Measurements from ENCODE around the gene PRMT5.

PRMT5 gene

DNA sequence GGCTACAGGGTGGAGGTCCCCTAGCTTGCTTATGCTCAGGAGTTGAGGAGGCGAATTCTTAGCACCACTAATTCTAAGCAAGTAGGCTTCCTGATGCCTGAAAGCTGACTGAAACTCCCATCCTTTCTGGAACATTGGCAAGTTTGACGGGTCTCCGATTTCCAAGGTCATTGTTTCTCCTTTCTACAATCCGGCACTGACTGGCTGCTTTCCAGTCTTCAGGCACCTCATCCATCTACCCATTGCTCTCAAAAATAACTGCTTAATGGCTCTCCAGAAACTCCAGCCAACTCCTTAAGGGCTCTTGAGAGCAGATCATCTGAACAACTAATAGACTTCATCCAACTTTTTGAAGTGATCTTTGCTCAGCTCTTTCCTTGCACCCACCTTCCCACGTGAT, 32.8 kb downstream of the PRMT5 start:
- DNase-seq, result no peak

DNA sequence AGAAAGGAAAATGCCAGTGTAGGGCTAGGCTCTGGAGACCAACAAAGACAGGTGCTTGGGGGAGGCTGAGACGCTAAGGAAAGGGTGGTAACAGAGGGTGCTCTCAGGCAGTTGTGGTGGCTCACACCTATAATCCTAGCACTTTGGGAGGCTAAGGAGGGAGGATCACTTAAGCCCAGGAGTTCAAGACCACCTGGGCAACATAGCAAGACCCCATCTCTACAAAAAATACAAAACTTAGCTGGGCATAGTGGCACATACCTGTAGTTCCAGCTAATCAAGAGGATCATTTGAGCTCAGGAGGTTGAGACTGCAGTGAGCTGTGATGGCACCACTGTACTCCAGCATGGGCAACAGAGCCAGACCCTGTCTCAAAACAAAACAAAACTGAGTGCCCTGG, 33.8 kb downstream of the PRMT5 start:
- DNase-seq, result no peak

DNA sequence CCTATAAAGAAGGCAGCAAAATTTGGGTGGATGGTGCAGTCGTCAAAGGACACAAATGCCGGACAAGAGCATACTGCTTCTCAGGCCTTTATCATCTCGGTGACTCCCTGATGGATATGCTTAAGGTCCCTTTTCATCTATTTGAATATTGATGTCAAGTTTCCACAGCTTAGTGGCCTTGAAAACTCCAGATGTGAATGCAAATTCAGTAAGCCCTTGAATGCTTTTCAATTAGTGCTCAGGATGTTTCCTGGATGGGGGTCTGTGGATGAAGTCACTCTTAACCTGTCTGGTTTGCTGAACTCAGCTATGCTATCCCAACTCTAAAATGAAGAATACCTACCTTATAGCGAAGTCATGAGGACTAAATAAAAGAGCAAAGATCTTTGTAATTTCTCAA, 35.5 kb downstream of the PRMT5 start:
- DNase-seq, result no peak

DNA sequence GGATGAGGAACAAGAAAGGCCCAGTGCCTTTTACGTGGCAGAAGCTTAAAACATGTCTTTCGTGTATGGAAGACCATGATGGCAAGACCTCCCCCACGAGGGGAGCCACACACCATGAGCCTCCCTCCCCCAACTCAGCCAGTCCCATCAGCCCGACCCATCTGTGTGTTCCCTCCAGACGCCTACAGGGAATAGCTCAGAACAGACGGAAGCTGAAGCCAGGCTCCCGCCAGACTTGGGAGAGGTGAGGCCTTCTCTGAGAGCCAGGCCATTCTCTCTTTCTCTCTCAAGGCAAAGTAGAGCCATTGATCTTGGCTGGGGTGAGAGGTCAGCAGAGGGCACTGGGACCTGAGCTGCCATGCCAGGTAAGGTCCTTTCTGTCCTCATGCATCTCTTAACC, 36.7 kb downstream of the PRMT5 start:
- no peak for DNase-seq

DNA sequence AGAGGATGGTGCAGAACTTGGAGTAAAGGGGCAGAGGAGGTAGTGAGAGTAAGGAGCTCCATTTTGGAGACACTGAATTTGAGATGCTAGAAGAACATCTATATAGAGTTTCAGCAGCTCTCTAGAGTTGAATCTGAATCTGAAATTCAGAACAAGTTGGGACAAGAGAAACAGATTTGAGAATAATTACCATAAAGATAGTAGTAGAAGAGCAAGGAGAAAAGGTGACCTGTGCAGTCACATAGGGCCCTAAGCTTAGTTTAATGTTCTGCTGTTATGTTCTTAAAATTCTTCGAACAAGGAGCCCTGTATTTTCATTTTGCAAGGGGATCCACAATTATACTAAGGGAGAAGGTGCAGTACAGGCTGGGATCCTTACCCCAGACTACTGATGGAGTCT, 38.8 kb downstream of the PRMT5 start:
- DNase-seq, result no peak

DNA sequence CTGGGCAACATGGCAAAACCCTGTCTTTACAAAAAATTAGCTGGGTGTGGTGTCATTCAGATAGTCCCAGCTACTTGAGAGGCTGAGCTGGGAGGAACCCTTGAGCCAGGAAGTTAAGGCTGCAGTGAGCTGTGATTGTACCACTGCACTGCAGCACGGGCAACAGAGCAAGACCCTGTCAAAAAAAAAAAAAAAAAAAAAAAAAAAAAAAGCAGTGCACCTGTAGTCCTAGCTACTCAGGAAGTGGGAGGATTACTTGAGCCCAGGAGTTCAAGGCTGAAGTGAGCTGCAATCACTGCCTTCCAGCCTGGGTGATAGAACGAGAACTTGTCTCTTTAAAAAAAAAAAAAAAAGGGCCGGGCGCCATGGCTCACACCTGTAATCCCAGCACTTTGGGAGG, 40.5 kb downstream of the PRMT5 start:
- no peak for DNase-seq

DNA sequence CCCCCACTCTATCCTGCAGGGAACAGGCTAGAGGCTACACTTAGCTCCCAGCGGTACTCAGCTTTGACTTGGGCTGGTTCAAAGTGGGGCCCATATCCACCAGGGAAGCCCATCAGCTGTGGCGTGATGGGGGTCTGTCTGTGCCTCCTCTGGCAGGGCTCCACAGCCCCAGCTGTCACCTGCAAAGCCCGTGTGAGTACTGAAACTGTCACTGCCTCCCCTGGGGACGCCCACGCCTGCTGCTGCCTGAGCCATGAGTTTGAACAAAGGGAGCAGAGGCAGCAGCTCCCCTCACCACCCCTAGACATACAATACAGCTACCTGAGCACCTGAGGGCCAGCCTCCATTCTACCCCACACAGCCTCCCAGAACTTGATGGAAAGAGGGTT, 41.2 kb downstream of the PRMT5 start:
- peak; percentile 51 for DNase-seq

DNA sequence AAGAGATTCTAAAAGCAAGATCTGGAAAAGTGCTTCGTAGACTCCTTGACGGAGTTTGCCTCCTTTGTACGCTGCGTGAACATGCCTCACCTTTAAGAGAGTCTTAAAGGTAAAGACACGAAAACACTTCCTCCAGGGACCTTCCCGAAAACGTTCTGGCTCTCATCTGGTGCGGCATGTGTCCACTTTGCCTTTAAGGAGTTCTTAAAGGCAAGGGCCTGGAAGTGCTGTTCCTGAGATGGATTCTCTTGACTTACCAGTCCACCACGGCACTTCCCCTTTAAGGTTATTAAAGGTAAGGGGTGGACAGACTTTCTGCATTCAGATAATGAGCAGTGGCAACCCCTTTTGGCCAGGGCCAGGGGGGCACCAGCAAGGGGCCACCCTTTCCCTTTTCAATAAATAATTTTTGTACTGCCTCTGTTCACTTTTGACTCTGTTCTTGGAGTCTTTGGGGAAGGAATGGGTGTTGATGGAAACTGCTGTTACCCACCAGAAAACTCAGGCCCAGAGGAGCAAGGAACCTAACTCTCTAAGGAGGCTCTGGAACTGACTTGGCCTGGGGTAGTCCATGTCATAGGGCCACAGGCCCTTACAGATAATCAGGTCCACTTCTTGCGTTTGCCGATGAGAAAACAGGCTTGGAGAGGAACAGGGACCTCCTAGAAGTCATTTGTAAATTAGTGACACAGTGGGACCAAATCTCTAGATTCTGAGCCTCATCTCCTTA, 41.8 kb downstream of the PRMT5 start:
- DNase-seq, result peak; percentile 72

DNA sequence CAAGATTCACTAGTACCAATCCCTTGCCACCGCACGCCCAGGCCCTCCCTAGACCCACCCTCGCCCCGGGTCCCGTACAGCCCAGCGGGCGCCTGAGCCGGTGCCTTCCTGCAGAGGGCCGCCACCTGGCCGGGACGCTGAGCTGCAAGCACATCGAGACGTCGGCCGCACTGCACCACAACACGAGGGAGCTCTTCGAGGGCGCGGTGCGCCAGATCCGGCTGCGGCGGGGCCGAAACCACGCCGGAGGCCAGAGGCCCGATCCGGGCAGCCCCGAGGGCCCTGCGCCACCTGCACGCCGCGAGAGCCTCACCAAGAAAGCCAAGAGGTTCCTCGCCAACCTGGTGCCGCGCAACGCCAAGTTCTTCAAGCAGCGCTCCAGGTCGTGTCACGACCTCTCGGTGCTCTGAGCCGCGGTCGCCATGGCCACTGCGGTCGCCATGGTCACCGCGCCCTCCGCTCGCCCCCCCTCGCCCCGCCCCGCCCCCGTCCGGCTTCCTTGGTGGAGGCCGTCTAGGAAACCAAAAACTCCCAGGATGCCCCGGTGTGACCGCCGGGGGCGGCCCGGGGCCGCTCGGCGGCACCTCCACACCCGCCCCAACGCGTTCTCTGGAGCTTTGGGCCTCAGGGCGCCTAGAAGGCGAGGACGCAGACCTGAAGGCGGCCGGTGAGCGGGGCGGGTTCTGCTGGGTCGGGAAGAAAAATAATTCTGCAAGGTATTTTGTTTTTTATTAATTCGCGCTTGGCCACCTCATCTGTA, 42.5 kb downstream of the PRMT5 start:
- peak; percentile 85 for DNase-seq

DNA sequence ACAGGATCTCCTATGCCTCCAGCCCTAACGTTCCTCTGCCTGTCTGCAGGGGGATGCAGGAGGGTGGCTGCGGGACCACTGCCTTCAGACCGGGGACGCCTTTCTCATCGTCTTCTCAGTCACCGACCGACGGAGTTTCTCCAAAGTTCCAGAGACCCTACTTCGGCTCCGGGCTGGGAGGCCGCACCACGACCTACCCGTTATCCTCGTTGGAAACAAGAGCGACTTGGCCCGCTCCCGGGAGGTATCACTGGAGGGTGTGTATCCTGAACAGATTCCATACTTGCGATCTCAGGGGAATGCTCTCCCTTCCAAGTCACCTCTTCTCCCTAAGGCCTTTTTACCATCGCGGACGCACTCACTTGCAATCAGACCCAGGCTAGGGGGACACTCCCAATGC, 43.2 kb downstream of the PRMT5 start:
- no peak for DNase-seq

DNA sequence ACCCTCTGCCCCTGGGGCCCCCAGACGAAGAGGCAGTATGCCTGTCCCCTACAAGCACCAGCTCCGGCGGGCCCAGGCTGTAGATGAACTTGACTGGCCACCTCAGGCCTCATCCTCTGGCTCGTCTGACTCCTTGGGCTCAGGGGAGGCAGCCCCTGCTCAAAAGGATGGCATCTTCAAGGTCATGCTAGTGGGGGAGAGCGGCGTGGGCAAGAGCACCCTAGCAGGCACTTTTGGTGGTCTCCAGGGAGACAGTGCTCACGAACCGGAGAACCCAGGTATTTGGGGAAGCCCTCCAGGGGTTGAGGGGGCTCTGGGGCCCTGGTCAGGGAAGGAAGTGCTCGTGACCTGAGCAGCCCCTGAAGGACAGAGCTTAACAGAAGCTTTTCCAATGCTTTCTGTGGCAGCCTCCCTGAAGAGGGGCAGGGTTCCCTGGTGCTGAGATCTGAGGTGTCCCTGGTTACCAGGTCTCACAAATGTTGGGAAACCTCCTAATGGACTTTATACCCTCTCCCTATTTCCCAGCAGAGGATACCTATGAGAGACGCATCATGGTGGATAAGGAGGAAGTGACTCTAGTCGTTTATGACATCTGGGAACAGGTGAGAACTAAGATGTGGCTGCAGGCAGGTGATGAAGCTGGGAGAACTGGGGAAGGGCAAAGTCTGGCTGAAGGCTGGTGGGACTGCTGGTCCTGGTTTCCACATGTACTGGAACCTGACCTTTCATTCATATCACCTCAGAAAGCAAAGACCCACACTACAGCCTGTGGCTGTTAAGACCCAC, 44.2 kb downstream of the PRMT5 start:
- DNase-seq, result no peak

DNA sequence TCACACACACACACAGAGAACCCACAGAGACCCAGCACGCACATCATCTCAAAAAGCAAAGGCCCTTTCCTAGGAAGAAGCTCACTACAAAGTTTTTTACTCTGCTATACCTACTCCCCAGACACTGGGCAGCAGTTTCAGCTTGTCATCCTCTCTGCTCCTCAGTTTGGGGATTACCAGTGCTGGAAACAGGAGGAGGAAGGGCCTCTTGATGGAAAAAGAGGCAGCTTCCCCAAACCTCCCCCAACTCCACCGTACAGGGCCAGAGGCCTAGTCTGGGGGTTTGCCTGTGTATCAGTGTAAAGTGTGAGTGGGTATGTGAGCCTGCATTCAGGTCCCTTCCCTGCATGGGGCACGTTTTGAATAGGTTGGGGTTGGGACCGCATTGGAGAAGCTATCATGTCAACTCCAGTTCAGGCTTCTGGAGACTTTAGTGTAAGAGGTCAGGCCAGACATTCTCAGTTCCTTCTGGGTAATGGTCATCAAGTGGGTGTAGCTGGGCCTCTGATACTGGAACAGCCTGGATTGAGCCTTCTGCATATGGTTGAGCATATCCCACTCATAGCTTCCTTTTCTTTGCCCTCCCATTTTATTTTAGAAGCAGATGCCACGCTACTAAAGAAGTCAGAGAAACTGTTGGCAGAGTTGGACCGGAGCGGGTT, 45.0 kb downstream of the PRMT5 start:
- DNase-seq, result no peak

DNA sequence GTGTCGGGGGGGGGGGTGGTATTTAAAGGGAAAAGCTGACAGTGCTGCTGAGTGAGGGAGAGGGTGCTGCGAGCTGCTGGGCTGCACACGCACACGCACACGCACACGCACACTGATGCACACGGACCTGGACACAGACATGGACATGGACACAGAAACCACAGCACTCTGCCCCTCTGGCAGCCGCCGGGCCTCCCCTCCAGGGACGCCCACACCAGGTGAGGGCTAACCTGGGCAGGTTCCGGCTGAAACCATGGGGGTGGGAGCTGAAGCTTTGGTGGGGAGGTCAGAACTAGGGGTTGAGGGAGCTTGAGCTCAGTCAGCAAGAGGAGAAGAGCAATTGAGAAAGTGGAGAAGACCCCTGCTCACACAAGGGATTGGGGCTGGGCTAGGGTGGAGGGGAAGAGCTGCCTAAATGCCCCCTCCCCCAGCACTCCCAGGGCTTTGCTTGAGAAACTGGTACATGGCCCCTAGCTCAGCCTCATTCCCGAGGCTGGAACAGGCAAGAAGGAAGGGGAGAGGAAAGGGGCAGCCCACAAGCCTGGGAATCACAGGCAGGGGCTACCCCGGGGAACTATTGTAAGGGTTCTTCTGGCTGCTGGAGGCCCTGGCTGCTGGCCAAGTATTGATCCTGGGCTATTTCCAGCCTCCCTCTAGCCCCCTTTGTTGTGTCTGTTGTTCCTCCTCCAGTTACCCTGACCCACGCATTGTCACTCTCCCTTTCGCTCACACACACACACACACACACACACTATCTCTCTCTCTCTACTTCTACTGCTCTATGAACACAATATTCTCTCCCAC, 45.8 kb downstream of the PRMT5 start, which contains the start of gene REM2:
REM2 (plus strand) TSS at position 50 of the 804 bp plus-strand sequence; CDS start at position 116, 66 bp downstream.
- DNase-seq, result no peak

DNA sequence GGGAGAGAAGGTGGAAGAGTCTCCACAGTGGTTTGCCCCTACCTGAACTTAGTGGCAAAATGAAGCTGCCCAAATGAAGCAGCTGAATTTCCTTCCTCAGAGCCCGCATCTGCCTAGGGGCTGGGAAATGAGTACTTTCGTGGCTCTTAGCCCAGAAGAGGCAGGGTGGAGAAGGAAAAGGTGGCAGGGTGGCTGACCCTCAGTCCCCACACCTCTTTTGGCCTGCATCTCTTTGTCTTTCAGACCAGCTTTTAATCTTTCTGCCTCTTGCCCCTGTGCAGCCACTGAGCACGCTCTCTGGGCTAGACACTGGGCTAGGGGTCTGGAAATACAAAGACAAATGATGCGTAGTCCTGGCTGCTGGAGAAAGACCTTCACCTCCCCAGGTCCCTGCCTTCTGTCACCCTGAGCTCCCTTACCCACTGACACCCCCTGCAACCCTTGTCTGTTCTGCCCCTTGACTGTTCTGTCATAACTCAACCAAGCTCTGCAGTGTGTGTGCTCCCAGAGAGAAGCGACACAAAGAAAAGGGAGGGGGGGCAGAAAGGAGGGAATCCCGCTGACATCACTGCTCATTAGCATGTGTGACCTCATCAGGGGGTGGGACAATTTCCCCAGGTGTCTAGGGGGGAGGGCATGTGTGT, 46.5 kb downstream of the PRMT5 start:
- DNase-seq, result no peak

DNA sequence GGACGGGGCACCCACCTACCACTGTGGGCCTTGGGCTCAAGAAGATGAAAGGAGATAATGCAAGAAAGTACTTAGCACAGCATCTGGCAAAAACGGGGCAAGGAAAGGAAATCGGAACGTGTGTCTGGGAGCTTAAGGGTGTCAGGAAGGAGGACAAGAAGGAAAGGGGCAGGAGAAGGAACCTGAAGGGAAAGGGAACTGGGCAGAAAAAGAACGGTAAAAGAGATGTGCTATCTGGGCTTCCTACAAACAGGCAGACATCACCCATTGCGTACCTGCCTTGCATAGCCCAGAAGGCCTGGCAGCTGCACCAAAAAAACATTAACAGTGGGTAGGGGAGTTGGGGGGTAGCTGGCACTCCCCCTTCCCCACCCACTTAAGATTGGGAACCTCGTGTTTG, 47.1 kb downstream of the PRMT5 start:
- no peak for DNase-seq

DNA sequence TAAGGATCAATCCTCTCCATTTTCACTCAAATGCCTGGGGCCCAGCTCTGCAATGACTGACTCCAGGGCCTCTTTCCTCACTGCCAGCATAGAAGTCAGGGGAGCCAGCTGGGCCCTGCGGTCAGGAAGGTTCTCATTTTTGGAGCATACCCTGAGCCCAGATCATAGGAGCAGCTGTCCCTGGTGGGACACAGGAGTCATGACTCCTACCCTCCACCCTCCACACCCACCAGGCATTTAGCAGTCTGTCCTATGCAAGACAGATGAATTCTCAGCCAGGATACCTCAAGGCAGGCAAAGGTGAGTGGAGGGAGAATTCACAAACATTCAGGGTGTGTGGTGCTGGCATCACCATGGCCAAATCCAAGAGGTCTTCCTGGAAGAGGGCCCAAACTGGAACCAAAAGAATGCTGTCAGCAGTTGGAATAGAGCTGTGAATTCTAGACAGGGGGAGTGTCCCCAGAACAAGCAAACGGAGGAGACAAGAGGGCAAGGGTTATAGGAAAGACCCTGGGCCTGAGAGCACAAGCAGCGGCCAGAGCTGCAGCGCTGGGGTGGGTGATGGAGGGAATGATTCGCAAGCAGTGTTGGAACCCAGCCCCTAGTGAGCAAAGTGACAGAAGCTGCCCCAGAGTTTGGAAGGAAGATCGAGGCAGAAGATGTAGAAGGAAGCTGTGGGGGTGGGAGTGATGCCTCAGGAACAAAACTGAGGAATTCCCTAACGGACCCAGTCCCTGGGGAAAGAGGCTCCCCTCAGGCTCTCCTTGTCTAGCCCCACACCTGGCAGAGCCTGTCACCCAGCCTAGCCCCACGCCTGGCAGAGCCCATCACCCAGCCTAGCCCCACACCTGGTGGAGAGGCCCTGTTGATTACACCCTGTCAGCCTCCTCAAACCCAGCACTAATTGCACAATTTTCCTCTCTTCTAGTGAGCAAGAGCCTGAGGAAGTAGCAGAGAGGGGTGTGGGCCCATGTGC, 50.6 kb downstream of the PRMT5 start:
- no peak for DNase-seq

DNA sequence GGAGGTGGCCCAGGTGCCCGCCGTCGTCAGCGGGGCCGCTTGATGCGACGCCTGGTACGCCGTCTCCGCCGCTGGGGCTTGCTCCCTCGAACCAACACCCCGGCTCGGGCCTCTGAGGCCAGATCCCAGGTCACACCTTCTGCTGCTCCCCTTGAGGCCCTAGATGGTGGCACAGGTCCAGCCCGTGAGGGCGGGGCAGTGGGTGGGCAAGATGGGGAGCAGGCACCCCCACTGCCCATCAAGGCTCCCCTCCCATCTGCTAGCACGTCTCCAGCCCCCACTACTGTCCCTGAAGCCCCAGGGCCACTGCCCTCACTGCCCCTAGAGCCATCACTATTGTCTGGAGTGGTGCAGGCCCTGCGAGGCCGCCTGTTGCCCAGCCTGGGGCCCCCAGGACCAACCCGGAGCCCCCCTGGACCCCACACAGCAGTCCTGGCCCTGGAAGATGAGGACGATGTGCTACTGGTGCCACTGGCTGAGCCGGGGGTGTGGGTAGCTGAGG, 52.1 kb downstream of the PRMT5 start:
- no peak for DNase-seq

DNA sequence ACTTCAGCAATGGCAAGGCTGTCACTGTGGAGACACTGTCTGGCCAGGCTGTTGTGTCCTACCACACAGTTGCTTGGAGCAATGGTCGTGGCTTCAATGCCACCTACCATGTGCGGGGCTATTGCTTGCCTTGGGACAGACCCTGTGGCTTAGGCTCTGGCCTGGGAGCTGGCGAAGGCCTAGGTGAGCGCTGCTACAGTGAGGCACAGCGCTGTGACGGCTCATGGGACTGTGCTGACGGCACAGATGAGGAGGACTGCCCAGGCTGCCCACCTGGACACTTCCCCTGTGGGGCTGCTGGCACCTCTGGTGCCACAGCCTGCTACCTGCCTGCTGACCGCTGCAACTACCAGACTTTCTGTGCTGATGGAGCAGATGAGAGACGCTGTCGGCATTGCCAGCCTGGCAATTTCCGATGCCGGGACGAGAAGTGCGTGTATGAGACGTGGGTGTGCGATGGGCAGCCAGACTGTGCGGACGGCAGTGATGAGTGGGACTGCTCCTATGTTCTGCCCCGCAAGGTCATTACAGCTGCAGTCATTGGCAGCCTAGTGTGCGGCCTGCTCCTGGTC, 53.3 kb downstream of the PRMT5 start:
- no peak for DNase-seq

DNA sequence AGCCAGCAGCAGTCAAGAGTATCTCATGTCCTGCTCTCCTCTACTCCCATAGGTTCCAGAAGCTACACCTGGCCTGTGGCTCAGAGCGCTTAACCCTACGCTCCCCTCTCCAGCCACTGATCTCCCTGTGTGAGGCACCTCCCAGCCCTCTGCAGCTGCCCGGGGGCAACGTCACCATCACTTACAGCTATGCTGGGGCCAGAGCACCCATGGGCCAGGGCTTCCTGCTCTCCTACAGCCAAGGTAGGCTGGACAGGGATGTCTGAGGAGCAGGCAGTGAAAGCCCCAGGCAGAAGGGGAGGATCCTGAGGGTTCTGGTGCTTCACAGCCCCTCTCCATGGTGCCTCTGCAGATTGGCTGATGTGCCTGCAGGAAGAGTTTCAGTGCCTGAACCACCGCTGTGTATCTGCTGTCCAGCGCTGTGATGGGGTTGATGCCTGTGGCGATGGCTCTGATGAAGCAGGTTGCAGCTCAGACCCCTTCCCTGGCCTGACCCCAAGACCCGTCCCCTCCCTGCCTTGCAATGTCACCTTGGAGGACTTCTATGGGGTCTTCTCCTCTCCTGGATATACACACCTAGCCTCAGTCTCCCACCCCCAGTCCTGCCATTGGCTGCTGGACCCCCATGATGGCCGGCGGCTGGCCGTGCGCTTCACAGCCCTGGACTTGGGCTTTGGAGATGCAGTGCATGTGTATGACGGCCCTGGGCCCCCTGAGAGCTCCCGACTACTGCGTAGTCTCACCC, 54.0 kb downstream of the PRMT5 start:
- DNase-seq, result no peak
